IMR-90 (cell line): ENCODE results near the gene NUB1. TPM values are rescaled to one million over a fixed set of nuclear protein-coding genes. Genes with fewer than 3 reads are reported as not detected.

Source experiments
- ATAC-seq: fragments of 200-7000 bp; cut with Tn5 transposase; 2 replicates; pipeline ENCODE4 v1.9.1; 2020; ENCODE audit warnings: low read depth, mild to moderate bottlenecking, moderate library complexity
- BruUV-seq: library from RNA; stranded (reverse); fragments of 400-500 nt; replicated peaks from 2 replicates; lab custom pipeline; 2021; lab: Mats Ljungman, UMichigan
- CTCF ChIA-PET: fragments of 300-600 bp; formaldehyde crosslinking; extraction: SDS; loops from one replicate; lab custom pipeline; 2021; ENCODE audit warnings: antibody characterized with exemption; lab: Yijun Ruan, JAX
- POLR2A ChIA-PET: fragments of 300-600 bp; sonication (Branson Sonifier 250); formaldehyde crosslinking; loops from one replicate; lab custom pipeline; 2022; ENCODE audit warnings: antibody characterized with exemption; ENCODE audit not compliant: unreplicated experiment; lab: Charles Lee
- DNase-seq: peaks from one replicate; pipeline ENCODE4 v3.0.0; 2013
- H2AFZ ChIP-seq: replicated peaks from 2 replicates; pipeline ENCODE3; 2013; ENCODE audit warnings: low read length, mild to moderate bottlenecking; ENCODE audit not compliant: poor library complexity
- H2AK5ac ChIP-seq: 2 replicates; pipeline ENCODE4 v1.6.1; 2013; ENCODE audit warnings: low read depth, low read length, inconsistent platforms
- H2AK9ac ChIP-seq: replicated peaks from 2 replicates; pipeline ENCODE3; 2013; ENCODE audit warnings: mild to moderate bottlenecking, low read depth, low read length, moderate library complexity; ENCODE audit not compliant: poor library complexity
- H2BK120ac ChIP-seq: 2 replicates; pipeline ENCODE4 v1.6.1; 2013; ENCODE audit warnings: low read depth, low read length, inconsistent platforms
- H2BK15ac ChIP-seq: 3 replicates; pipeline ENCODE4 v1.6.1; 2013; ENCODE audit warnings: low read depth, low read length, inconsistent platforms
- H2BK20ac ChIP-seq: 2 replicates; pipeline ENCODE4 v1.6.1; 2013; ENCODE audit warnings: low read depth, mild to moderate bottlenecking, inconsistent platforms, low read length, moderate library complexity
- H2BK5ac ChIP-seq: 2 replicates; pipeline ENCODE4 v1.6.1; 2013; ENCODE audit warnings: mild to moderate bottlenecking, low read depth, low read length, inconsistent platforms; ENCODE audit not compliant: poor library complexity, severe bottlenecking
- H3K14ac ChIP-seq: replicated peaks from 2 replicates; pipeline ENCODE4 v1.6.1; 2013; ENCODE audit warnings: low read depth, low read length, inconsistent platforms
- H3K18ac ChIP-seq: 2 replicates; pipeline ENCODE4 v1.6.1; 2013; ENCODE audit warnings: low read depth, low read length, control low read depth
- H3K23ac ChIP-seq: 2 replicates; pipeline ENCODE4 v1.6.1; 2013; ENCODE audit warnings: low read depth, low read length, inconsistent platforms
- H3K27ac ChIP-seq: 2 replicates; pipeline ENCODE4 v1.5.1; 2013; ENCODE audit warnings: mild to moderate bottlenecking, control low read depth, low read length; ENCODE audit not compliant: insufficient read depth
- H3K27me3 ChIP-seq: 2 replicates; pipeline ENCODE4 v1.6.1; 2013; ENCODE audit warnings: low read length; ENCODE audit not compliant: control insufficient read depth, insufficient read depth
- H3K36me3 ChIP-seq: 2 replicates; pipeline ENCODE4 v1.6.1; 2013; ENCODE audit warnings: low read length, mixed read lengths; ENCODE audit not compliant: control insufficient read depth, insufficient read depth
- H3K4ac ChIP-seq: 2 replicates; pipeline ENCODE4 v1.6.1; 2013; ENCODE audit warnings: low read depth, low read length, inconsistent platforms
- H3K4me1 ChIP-seq: 2 replicates; pipeline ENCODE4 v1.6.1; 2013; ENCODE audit warnings: low read length, mixed read lengths; ENCODE audit not compliant: control insufficient read depth, insufficient read depth
- H3K4me2 ChIP-seq: 2 replicates; pipeline ENCODE4 v1.6.1; 2013; ENCODE audit warnings: low read depth, mild to moderate bottlenecking, control low read depth, low read length, moderate library complexity
- H3K4me3 ChIP-seq: 2 replicates; pipeline ENCODE4 v1.5.1; 2013; ENCODE audit warnings: low read depth, mild to moderate bottlenecking, control low read depth, low read length, moderate library complexity; ENCODE audit not compliant: insufficient read depth
- H3K56ac ChIP-seq: 2 replicates; pipeline ENCODE4 v1.6.1; 2013; ENCODE audit warnings: low read length, inconsistent platforms; ENCODE audit not compliant: insufficient read depth; ENCODE audit errors: extremely low read depth
- H3K79me1 ChIP-seq, 2 experiments: 2 replicates each; pipeline ENCODE4 v1.6.1; 2013; ENCODE audit warnings: low read length in 2 of 2, inconsistent platforms in 1 of 2, low read depth in 1 of 2
- H3K9ac ChIP-seq: 2 replicates; pipeline ENCODE4 v1.6.1; 2013; ENCODE audit warnings: low read depth, low read length, control low read depth
- H3K9me1 ChIP-seq: 2 replicates; pipeline ENCODE4 v1.6.1; 2013; ENCODE audit warnings: low read length, inconsistent platforms; ENCODE audit not compliant: insufficient read depth
- H3K9me3 ChIP-seq: 2 replicates; pipeline ENCODE4 v1.6.1; 2013; ENCODE audit warnings: low read length; ENCODE audit not compliant: control insufficient read depth, insufficient read depth
- H4K20me1 ChIP-seq: 2 replicates; pipeline ENCODE4 v1.6.1; 2013; ENCODE audit warnings: low read length, inconsistent platforms; ENCODE audit not compliant: insufficient read depth
- H4K5ac ChIP-seq: 2 replicates; pipeline ENCODE4 v1.6.1; 2013; ENCODE audit warnings: mild to moderate bottlenecking, low read depth, low read length, control low read depth
- H4K8ac ChIP-seq, 2 experiments: 2 replicates each; pipeline ENCODE4 v1.6.1; 2013; ENCODE audit warnings: low read depth in 2 of 2, low read length in 2 of 2, control low read depth in 1 of 2, inconsistent platforms in 1 of 2
- H4K91ac ChIP-seq: 2 replicates; pipeline ENCODE4 v1.6.1; 2013; ENCODE audit warnings: low read depth, low read length, inconsistent platforms; ENCODE audit not compliant: insufficient read depth
- BHLHE40 ChIP-seq: fragments of 150-350 bp; IDR thresholded peaks from 2 replicates; pipeline ENCODE4 v1.6.1; 2016; ENCODE audit warnings: mild to moderate bottlenecking, low read depth, low read length
- CEBPB ChIP-seq: IDR thresholded peaks from 2 replicates; pipeline ENCODE4 v1.6.1; 2012; ENCODE audit warnings: low read depth, low read length, improper control_type of control experiment
- CTCF ChIP-seq: conservative IDR thresholded peaks from 2 replicates; pipeline ENCODE4 v1.5.1; 2012; ENCODE audit warnings: mild to moderate bottlenecking, low read depth, low read length, improper control_type of control experiment
- ELK1 ChIP-seq: fragments of 150-350 bp; IDR thresholded peaks from 2 replicates; pipeline ENCODE4 v1.6.1; 2016; ENCODE audit warnings: low read depth, mild to moderate bottlenecking, low read length, moderate library complexity, borderline replicate concordance
- FOS ChIP-seq: fragments of 150-350 bp; IDR thresholded peaks from 2 replicates; pipeline ENCODE4 v1.6.1; 2016; ENCODE audit warnings: low read depth, low read length
- MAZ ChIP-seq: IDR thresholded peaks from 2 replicates; pipeline ENCODE4 v1.6.1; 2012; ENCODE audit warnings: low read depth, mild to moderate bottlenecking, low read length, improper control_type of control experiment, moderate library complexity, borderline replicate concordance
- MXI1 ChIP-seq: IDR thresholded peaks from 2 replicates; pipeline ENCODE4 v1.6.1; 2012; ENCODE audit warnings: low read depth, mild to moderate bottlenecking, low read length, moderate library complexity, borderline replicate concordance
- POLR2A ChIP-seq: IDR thresholded peaks from 2 replicates; pipeline ENCODE4 v1.6.1; 2012; ENCODE audit warnings: mild to moderate bottlenecking, low read depth, low read length
- RCOR1 ChIP-seq: IDR thresholded peaks from 2 replicates; pipeline ENCODE4 v1.6.1; 2012; ENCODE audit warnings: mild to moderate bottlenecking, low read length, improper control_type of control experiment; ENCODE audit not compliant: insufficient replicate concordance
- RFX5 ChIP-seq: IDR thresholded peaks from 2 replicates; pipeline ENCODE4 v1.8.0; 2012; ENCODE audit warnings: low read depth, mild to moderate bottlenecking, low read length, moderate library complexity
- SMC3 ChIP-seq: fragments of 150-350 bp; IDR thresholded peaks from 2 replicates; pipeline ENCODE4 v1.6.1; 2016; ENCODE audit warnings: low read depth, mild to moderate bottlenecking, antibody characterized with exemption, low read length, moderate library complexity
- USF2 ChIP-seq: fragments of 150-350 bp; IDR thresholded peaks from 2 replicates; pipeline ENCODE4 v1.6.1; 2017; ENCODE audit warnings: mild to moderate bottlenecking, antibody characterized with exemption, low read length, low read depth
- WGBS, 2 experiments: methylation state at CpG; one replicate each; pipeline versions ENCODE4 v1.1.5 to v1.1.7; 2013; ENCODE audit warnings: missing lambda C conversion rate in 2 of 2; ENCODE audit not compliant: insufficient read length in 1 of 2; ENCODE audit errors: extremely low coverage in 2 of 2; 5-methylcytosine and 5-hydroxymethylcytosine counted together
- dilution Hi-C: fragments of 300-500 bp; cut with HindIII; formaldehyde crosslinking; loops from one replicate; pipeline ENCODE4 v1.14.3; 2018; ENCODE audit warnings: low sequenced_read_pairs; ENCODE audit not compliant: unreplicated experiment
- in situ Hi-C: fragments of 300-500 bp; cut with MboI; formaldehyde crosslinking; loops from 3 replicates; pipeline ENCODE4 v1.14.3; 2019; ENCODE audit warnings: low sequenced_read_pairs, inconsistent platforms, mixed read lengths
- intact Hi-C: fragments of 100-400 bp; cut with micrococcal nuclease; formaldehyde crosslinking; loops from 2 replicates; pipeline ENCODE4 v1.10.0; 2022
- polyA plus RNA-seq, 3 experiments: library from polyadenylated mRNA; depleted of rRNA; stranded (reverse); fragments of >200 nt; gene quantifications; 2 replicates each; pipeline ENCODE4 v1.2.3, GENCODE V29; 2012; ENCODE audit warnings: low replicate concordance in 1 of 3
- total RNA-seq: library from RNA; depleted of rRNA; stranded (reverse); fragments of >200 nt; gene quantifications from 2 replicates; pipeline ENCODE4 v1.2.3, GENCODE V29; 2012

The NUB1 gene
- total and polyA plus RNA-seq, 2 of the 4 experiments (the other 2 are of a cell fraction) = 20.1 to 29.7 TPM

GRCh38 chr7:151363182-151363581 lies 21.6 kb downstream of the NUB1 start:
- Histone ChIP-seq H3K27ac (no peak overlapping the region), H2AK5ac (no peak overlapping the region), H2AK9ac (no peak overlapping the region), H3K27me3 (no peaks in the 10 kb centered on the region), H2BK20ac (no peak overlapping the region), H4K8ac (no peak overlapping the region), H2BK5ac (no peak overlapping the region), H3K9ac (no peak overlapping the region), H4K20me1 (peaks cover 15% of the 10 kb centered on the region), H3K36me3 (peaks cover 13% of the 10 kb centered on the region), H3K4me3 (no peak overlapping the region), H2BK120ac (no peak overlapping the region), H3K79me1 (peaks cover 0 to 4% of the 10 kb centered on the region in 2 experiments; a peak in 1 of 4 replicates), H3K56ac (no peak overlapping the region), H4K91ac (no peak overlapping the region), H2BK15ac (no peak overlapping the region), H3K4me2 (no peak overlapping the region), H4K5ac (no peak overlapping the region), H3K4ac (no peak overlapping the region), H3K14ac (no peak overlapping the region), H3K9me1 (peaks cover 5% of the 10 kb centered on the region), H3K18ac (no peak overlapping the region), H3K4me1 (peaks cover 16% of the 10 kb centered on the region), H3K9me3 (no peaks in the 10 kb centered on the region), H2AFZ (no peak overlapping the region), H3K23ac (no peak overlapping the region)
- ATAC-seq (no peak), DNase-seq (no peak)
- no TSS peak for BruUV-seq
- dilution Hi-C loops (no loop called here), intact Hi-C loops (no loop called here), in situ Hi-C loops (loop anchor here (25.0 kb wide), 1 partner anchor 399 kb away; no protein-coding TSS in a partner anchor)
- TF ChIP-seq RFX5 (no peak), MAZ (no peak), FOS (no peak), CTCF (no peak), BHLHE40 (no peak), CEBPB (no peak), ELK1 (no peak), USF2 (no peak), SMC3 (no peak), RCOR1 (no peak), MXI1 (no peak), POLR2A (no peak)
- ChIA-PET POLR2A (no interaction called here), CTCF (interaction anchor here (0.6 to 0.7 kb wide), 2 partner anchors 8 to 382 kb away, joined by 3 to 4 read pairs; no protein-coding TSS in a partner anchor)
- no CpG with 5 or more reads among the region's 1 CpG for WGBS, 2 experiments
